GM12873 (cell line): Measurements from ENCODE around the gene KBTBD12.

Experiments
- TF ChIP-seq, protein P1 (sequence below): IDR thresholded peaks from 2 replicates; pipeline ENCODE4 v1.5.1; 2012; ENCODE audit warnings: low read depth, mild to moderate bottlenecking, moderate library complexity, low read length, control low read depth; ENCODE audit not compliant: insufficient read depth; ENCODE audit errors: missing control alignments

KBTBD12 gene

DNA sequence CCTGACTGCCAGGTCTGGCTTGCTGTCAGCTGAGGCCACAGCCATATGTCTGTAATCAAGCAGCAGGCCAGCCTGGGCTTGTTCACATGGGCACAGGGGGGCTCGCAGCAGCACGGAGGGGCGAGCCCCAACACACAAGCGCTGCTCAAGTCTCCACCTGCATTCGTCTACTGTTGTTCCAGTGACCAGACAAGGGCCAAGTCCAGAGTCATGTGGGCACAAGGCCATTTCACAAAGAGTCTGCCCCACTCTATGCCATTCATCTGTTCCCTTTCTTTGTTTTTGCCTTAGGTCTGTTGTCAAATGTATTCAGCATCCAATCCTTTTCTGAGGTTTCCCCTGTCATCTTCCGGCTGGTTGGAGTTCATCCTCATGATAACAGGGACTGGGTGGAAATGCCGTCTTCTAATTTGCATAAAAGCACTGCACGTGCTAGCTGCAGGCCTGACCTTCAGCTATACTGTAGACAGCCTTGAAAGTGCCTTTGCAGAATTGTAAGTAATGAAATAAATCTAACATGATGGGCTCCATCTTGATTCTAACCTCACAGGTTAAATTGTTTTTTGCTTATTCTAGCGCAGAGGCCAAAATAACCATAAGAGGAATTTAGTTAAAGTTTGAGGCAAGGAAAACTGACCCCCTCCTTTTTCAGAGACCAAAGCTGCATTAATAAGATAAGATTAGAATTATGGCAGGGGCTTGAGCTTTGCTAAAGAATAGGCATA lies 28.6 kb upstream of the KBTBD12 start:
- TF ChIP-seq, protein P1, sequence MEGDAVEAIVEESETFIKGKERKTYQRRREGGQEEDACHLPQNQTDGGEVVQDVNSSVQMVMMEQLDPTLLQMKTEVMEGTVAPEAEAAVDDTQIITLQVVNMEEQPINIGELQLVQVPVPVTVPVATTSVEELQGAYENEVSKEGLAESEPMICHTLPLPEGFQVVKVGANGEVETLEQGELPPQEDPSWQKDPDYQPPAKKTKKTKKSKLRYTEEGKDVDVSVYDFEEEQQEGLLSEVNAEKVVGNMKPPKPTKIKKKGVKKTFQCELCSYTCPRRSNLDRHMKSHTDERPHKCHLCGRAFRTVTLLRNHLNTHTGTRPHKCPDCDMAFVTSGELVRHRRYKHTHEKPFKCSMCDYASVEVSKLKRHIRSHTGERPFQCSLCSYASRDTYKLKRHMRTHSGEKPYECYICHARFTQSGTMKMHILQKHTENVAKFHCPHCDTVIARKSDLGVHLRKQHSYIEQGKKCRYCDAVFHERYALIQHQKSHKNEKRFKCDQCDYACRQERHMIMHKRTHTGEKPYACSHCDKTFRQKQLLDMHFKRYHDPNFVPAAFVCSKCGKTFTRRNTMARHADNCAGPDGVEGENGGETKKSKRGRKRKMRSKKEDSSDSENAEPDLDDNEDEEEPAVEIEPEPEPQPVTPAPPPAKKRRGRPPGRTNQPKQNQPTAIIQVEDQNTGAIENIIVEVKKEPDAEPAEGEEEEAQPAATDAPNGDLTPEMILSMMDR: no peak

DNA sequence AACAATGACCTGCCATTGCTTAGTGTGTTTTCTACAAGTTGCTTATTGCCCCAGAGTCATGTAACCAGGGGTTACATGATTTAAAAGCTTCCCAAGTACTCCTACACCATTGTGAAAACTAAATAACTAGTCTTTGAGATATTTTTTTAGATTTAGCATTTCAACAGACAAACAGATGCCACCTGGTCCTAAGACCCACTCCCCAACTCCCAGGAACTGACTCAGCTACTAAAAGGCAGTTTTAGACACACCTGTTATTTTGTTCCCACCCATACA lies 28.1 kb upstream of the KBTBD12 start:
- TF ChIP-seq, protein P1: no peak

DNA sequence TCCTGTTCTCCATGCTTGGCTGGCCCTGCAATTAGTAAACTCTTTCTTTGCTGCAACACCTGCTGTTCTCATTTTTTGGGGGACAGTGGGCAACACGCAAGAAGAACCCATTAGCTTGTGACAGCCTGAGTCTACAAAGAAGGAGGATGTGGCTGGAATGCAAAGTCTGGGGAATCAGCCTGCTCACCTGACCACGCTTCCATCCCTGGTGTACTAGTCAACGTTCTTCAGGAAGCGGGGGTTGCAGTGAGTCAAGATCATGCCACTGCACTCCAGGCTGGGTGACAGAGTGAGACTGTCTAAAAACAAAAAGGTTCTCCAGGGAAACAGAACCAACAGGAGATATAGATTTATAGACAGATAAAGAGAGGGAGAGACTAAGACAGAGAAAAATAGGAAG lies 27.7 kb upstream of the KBTBD12 start:
- TF ChIP-seq, protein P1: no peak

DNA sequence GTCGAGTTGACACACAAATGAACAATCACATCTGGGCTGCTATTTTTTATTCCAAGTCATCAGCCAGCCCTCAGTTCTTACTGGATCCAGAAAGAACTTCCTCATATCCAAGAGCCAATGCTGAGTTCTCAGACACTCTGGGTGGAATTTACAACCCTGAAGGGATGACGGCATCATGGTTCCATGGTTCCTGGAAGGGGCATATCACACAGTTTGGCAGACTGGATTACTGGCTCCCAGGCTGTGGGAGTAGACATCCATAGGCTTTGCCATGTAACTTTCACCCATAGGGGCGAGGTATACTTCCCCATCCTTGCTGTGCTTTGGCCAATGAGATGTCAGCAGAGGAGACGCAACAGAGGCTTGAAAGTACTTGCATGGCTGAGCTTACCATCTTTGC lies 26.9 kb upstream of the KBTBD12 start:
- TF ChIP-seq, protein P1: no peak

DNA sequence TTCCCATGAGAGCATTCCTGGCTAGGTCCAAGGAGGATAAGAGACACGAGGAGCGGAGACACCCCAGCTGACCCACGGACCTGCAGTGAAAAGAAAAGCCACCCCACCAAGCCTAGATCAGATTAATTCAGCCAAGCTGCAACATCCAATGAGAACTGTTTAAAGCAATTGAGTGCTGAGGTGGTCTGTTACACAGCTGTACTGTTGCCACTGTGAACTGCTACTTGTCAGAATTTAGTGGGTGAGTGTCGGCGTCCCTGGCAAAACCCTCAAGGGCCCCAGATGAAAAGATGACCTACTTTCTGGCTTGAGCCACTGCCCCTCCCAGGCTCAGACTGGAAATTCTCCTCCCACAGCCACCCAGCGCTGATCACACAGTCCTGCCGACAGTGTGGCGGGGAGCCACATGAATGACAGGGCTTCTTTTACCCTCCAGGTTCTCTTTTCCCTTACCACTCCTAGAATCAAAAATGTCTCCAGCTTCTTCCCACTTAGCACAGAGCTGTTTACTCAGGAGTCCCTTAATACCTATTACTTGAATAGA lies 26.4 kb upstream of the KBTBD12 start:
- TF ChIP-seq, protein P1: no peak

DNA sequence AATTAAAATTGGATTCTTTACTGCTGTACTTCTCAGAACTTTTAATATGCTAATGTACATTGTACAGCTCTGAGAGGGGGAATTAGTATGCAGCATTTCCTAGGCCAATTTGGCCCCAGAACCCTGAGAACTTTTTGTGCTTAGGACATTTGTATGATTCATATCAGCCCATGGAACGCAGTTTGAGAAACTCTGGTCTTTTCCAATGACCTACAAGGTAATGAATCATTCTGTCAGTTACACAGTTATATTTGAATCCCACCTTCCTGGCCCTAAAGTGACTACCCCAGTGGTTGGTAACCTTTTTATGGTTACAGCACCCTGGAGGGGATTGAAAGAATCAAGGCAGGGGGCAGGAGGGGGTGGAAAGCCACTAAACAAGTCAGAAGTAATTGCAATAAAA lies 25.6 kb upstream of the KBTBD12 start:
- TF ChIP-seq, protein P1: no peak

DNA sequence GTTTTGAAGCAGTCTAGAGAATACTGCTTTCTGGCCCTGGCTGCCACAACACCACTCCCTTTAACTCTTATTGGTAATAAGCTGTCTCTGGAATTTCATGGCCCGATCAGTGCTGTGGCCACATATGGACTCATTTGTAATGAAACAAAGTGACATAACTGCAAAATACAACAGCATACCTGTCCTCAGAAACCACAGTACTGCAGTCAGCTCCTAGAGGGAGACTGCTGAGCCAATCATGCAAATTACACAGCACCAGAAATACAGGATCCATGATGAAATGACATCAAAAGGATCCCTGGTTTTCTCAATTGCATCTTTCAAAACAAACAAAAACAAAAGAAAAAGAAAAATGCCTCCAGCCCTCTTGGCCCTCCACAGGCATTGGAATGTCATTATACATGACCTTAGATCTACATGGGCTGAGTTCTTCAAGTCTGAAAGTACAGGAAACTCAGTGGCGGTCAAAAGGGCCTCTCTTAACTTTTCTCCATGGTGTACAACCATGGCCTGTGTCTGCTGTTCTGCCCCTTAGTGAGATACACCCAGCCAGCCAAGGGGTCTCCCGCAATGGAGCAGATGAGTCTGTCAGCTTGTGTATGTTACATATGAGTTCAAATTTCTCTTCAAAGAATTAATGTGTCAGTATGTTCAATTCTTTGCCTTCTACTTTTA lies 24.9 kb upstream of the KBTBD12 start:
- TF ChIP-seq, protein P1: no peak
